AML-193 (cell line): ENCODE measurements around the gene TGFBRAP1.

Experiments used
- DNase-seq, 2 experiments: peaks; one replicate each; lab custom pipeline; 2025; lab: John Stamatoyannopoulos, UW

Gene TGFBRAP1

GRCh38 chr2:105237045-105237765 lies 92.3 kb downstream of the TGFBRAP1 start:
- no peak for DNase-seq

GRCh38 chr2:105236060-105236424 lies 93.5 kb downstream of the TGFBRAP1 start:
- no peak for DNase-seq

- DNase-seq: peak; percentile 44 to 64
These were observed 94.0 kb downstream of the TGFBRAP1 start for GRCh38 chr2:105235388-105236059.

- DNase-seq: no peak
These were observed 98.3 kb downstream of the TGFBRAP1 start for GRCh38 chr2:105231232-105231619.

GRCh38 chr2:105224444-105224843 lies 105.1 kb downstream of the TGFBRAP1 start:
- no peak for DNase-seq

- no peak for DNase-seq
These were observed 108.9 kb downstream of the TGFBRAP1 start for GRCh38 chr2:105220604-105221003.

GRCh38 chr2:105215586-105216192 lies 113.8 kb downstream of the TGFBRAP1 start:
- no peak for DNase-seq
